ENCODE data around the gene ABCC12.

- no peak for TF ChIP-seq CTCF (IDR thresholded peaks at IDR 0.05; ENCODE audit: low read depth, low read length, missing input control)
- no peak for TF ChIP-seq YY1 (IDR thresholded peaks at IDR 0.05)
- no peak for TF ChIP-seq ATF3 (IDR thresholded peaks at IDR 0.05)
- TF ChIP-seq TAF1 (conservative IDR thresholded peaks at IDR 0.05): no peak
Measured at GRCh38 chr16:48188449-48189102, 32.8 kb upstream of the ABCC12 start.
